ENCODE data around the gene IGF2BP2.

DNA sequence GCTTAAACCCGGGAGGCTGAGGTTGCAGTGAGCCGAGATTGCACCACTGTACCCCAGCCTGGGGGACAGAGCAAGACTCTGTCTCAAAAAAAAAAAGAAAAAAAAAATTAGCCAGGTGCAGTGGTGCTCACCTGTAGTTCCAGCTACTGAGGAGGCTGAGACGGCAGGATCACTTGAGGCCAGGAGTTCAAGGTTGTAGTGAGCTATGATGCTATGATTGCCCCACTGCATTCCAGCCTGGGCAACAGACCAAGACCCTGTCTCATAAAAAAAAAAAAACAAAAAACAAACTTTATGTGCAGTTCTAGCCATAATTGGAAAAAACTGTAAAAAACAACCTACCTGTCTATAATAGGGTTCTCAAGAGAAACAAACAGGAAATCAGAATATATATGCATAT, 39.9 kb upstream of the IGF2BP2 start:
- no peak for TF ChIP-seq EZH2 (IDR thresholded peaks at IDR 0.05)
- TF ChIP-seq, protein P1, sequence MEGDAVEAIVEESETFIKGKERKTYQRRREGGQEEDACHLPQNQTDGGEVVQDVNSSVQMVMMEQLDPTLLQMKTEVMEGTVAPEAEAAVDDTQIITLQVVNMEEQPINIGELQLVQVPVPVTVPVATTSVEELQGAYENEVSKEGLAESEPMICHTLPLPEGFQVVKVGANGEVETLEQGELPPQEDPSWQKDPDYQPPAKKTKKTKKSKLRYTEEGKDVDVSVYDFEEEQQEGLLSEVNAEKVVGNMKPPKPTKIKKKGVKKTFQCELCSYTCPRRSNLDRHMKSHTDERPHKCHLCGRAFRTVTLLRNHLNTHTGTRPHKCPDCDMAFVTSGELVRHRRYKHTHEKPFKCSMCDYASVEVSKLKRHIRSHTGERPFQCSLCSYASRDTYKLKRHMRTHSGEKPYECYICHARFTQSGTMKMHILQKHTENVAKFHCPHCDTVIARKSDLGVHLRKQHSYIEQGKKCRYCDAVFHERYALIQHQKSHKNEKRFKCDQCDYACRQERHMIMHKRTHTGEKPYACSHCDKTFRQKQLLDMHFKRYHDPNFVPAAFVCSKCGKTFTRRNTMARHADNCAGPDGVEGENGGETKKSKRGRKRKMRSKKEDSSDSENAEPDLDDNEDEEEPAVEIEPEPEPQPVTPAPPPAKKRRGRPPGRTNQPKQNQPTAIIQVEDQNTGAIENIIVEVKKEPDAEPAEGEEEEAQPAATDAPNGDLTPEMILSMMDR (IDR thresholded peaks at IDR 0.05), result no peak
